HCT116 (cell line): ENCODE measurements around the gene AGAP5. TPM values are rescaled to one million over a fixed set of nuclear protein-coding genes. Genes with fewer than 3 reads are reported as not detected.
"Not testable (repeated sequence)": the region's sequence is repeated elsewhere in the genome, so short reads cannot be mapped to it uniquely, and the experiment has no call there.

Source experiments
- ATAC-seq: fragments of 200-7000 bp; cut with Tn5 transposase; 2 replicates; pipeline ENCODE4 v1.9.1; 2020; ENCODE audit warnings: mild to moderate bottlenecking, moderate library complexity
- BruUV-seq: library from RNA; stranded (reverse); fragments of 400-500 nt; replicated peaks from 2 replicates; lab custom pipeline; 2021; lab: Mats Ljungman, UMichigan
- CTCF ChIA-PET: fragments of 300-600 bp; sonication (Branson Sonifier 250); formaldehyde crosslinking; loops from one replicate; lab custom pipeline; 2021; ENCODE audit warnings: antibody characterized with exemption; lab: Charles Lee
- POLR2A ChIA-PET: fragments of 300-600, 350-600 bp; sonication (Branson Sonifier 250); formaldehyde crosslinking; loops from one replicate; lab custom pipeline; 2021; ENCODE audit warnings: antibody characterized with exemption; lab: Charles Lee
- RAD21 ChIA-PET, 2 experiments: fragments of 300-600 bp; sonication (Branson Sonifier 250); formaldehyde crosslinking; loops; one replicate each; lab custom pipeline; 2023; ENCODE audit warnings: low total read pairs in 2 of 2; ENCODE audit not compliant: uncharacterized antibody in 2 of 2, unreplicated experiment in 2 of 2, low non-redundant PET in 1 of 2; lab: Charles Lee
- DNase-seq: peaks from one replicate; pipeline ENCODE4 v3.0.0-alpha.2; 2010; ENCODE audit warnings: low read depth, low spot score
- H2AFZ ChIP-seq: fragments of 200-600 bp; shearing (Covaris generic), sonication (generic); 2 replicates; pipeline ENCODE4 v1.6.1; 2017; ENCODE audit warnings: low read depth, mixed run types, mixed read lengths, antibody characterized with exemption, low read length; ENCODE audit not compliant: poor library complexity, severe bottlenecking
- H3K27ac ChIP-seq: 2 replicates; pipeline ENCODE4 v1.5.1; 2012; ENCODE audit warnings: low read depth, low read length
- H3K27me3 ChIP-seq: fragments of 200-600 bp; sonication (generic); 2 replicates; pipeline ENCODE4 v1.6.1; 2016; ENCODE audit warnings: mixed run types, low read length, mixed read lengths; ENCODE audit not compliant: insufficient read depth
- H3K36me3 ChIP-seq, 2 experiments: fragments of 200-500 bp in 1 of 2; fragments of 200-600 bp in 1 of 2; sonication (Bioruptor generic) in 1 of 2; sonication (generic) in 1 of 2; 2 replicates each; pipeline versions ENCODE4 v1.5.1 to v1.6.1; 2014 to 2016; ENCODE audit warnings: low read length in 2 of 2, inconsistent platforms in 1 of 2, mixed read lengths in 1 of 2, mixed run types in 1 of 2; ENCODE audit not compliant: insufficient read depth in 2 of 2, control insufficient read depth in 1 of 2
- H3K4me1 ChIP-seq, 2 experiments: fragments of 200-600 bp in 1 of 2; sonication (generic) in 1 of 2; 2 replicates each; pipeline versions ENCODE4 v1.5.1 to v1.6.1; 2012 to 2017; ENCODE audit warnings: low read length in 2 of 2, inconsistent platforms in 1 of 2, mild to moderate bottlenecking in 1 of 2, mixed read lengths in 1 of 2, mixed run types in 1 of 2, moderate library complexity in 1 of 2; ENCODE audit not compliant: insufficient read depth in 2 of 2, control insufficient read depth in 1 of 2
- H3K4me2 ChIP-seq: fragments of 200-600 bp; sonication (generic); 2 replicates; pipeline ENCODE4 v1.6.1; 2017; ENCODE audit warnings: mixed run types, low read length, mixed read lengths
- H3K4me3 ChIP-seq, 2 experiments: fragments of 200-600 bp in 1 of 2; sonication (generic) in 1 of 2; replicated peaks in 1 of 2; 2 replicates each; pipeline ENCODE4 v1.5.1; 2011 to 2016; ENCODE audit warnings: low read length in 2 of 2, control low read depth in 1 of 2, low read depth in 1 of 2, mild to moderate bottlenecking in 1 of 2, mixed read lengths in 1 of 2, mixed run types in 1 of 2
- H3K79me2 ChIP-seq: fragments of 200-600 bp; sonication (generic); 2 replicates; pipeline ENCODE4 v1.6.1; 2017; ENCODE audit warnings: mild to moderate bottlenecking, mixed run types, low read length, moderate library complexity, mixed read lengths; ENCODE audit not compliant: insufficient read depth
- H3K9ac ChIP-seq: fragments of 200-600 bp; sonication (generic); 2 replicates; pipeline ENCODE4 v1.6.1; 2016; ENCODE audit warnings: low read length, mixed read lengths
- H3K9me2 ChIP-seq: fragments of 200-600 bp; sonication (generic), shearing (Covaris generic); 2 replicates; pipeline ENCODE4 v1.6.1; 2017; ENCODE audit warnings: mixed run types, mild to moderate bottlenecking, moderate library complexity; ENCODE audit not compliant: insufficient read depth
- H3K9me3 ChIP-seq, 2 experiments: fragments of 200-500 bp in 1 of 2; fragments of 200-600 bp in 1 of 2; sonication (Bioruptor generic) in 1 of 2; sonication (generic) in 1 of 2; 2 replicates each; pipeline ENCODE4 v1.6.1; 2014 to 2017; ENCODE audit warnings: low read length in 2 of 2, mixed read lengths in 2 of 2, inconsistent platforms in 1 of 2, low read depth in 1 of 2, mild to moderate bottlenecking in 1 of 2, mixed run types in 1 of 2, moderate library complexity in 1 of 2; ENCODE audit not compliant: control insufficient read depth in 1 of 2, insufficient read depth in 1 of 2
- H4K20me1 ChIP-seq: fragments of 200-600 bp; sonication (generic), shearing (Covaris generic); 2 replicates; pipeline ENCODE4 v1.6.1; 2017; ENCODE audit warnings: mixed run types, mild to moderate bottlenecking, moderate library complexity; ENCODE audit not compliant: insufficient read depth
- intact Hi-C: fragments of 100-400 bp; cut with micrococcal nuclease; formaldehyde crosslinking; loops from 2 replicates; pipeline ENCODE4 v1.10.0; 2022
- total RNA-seq: library from RNA; stranded (reverse); gene quantifications from one replicate; pipeline ENCODE4 v1.2.1, GENCODE V29; 2021; ENCODE audit not compliant: unreplicated experiment

Gene AGAP5
- total RNA-seq, 1 experiment from 2014 or later = 7.5 TPM

- H3K27ac ChIP-seq, H2AFZ ChIP-seq, ATAC-seq, intact Hi-C loops, H3K36me3 ChIP-seq, RAD21 ChIA-PET, BruUV-seq, H3K9ac ChIP-seq, H4K20me1 ChIP-seq, DNase-seq, H3K9me3 ChIP-seq, H3K4me3 ChIP-seq, H3K4me1 ChIP-seq, H3K27me3 ChIP-seq, CTCF ChIA-PET, H3K4me2 ChIP-seq, H3K79me2 ChIP-seq, POLR2A ChIA-PET, H3K9me2 ChIP-seq: not testable (repeated sequence)
These were observed 2.6 kb downstream of the AGAP5 start for GRCh38 chr10:73695302-73695701.

GRCh38 chr10:73690755-73691154 lies 7.2 kb downstream of the AGAP5 start:
- H3K4me2 ChIP-seq, H2AFZ ChIP-seq, H3K36me3 ChIP-seq, H3K9ac ChIP-seq, H3K79me2 ChIP-seq, H4K20me1 ChIP-seq, DNase-seq, ATAC-seq, RAD21 ChIA-PET, H3K27me3 ChIP-seq, H3K27ac ChIP-seq, BruUV-seq, H3K9me3 ChIP-seq, H3K9me2 ChIP-seq, POLR2A ChIA-PET, H3K4me3 ChIP-seq, CTCF ChIA-PET, H3K4me1 ChIP-seq, intact Hi-C loops: not testable (repeated sequence)

- CTCF ChIA-PET, BruUV-seq, RAD21 ChIA-PET, H3K79me2 ChIP-seq, H3K9me3 ChIP-seq, intact Hi-C loops, H3K27ac ChIP-seq, H3K36me3 ChIP-seq, POLR2A ChIA-PET, H2AFZ ChIP-seq, H3K9me2 ChIP-seq, ATAC-seq, H4K20me1 ChIP-seq, H3K4me3 ChIP-seq, H3K27me3 ChIP-seq, H3K9ac ChIP-seq, H3K4me2 ChIP-seq, H3K4me1 ChIP-seq, DNase-seq: not testable (repeated sequence)
These were observed 8.3 kb downstream of the AGAP5 start for GRCh38 chr10:73689596-73689995.

DNA sequence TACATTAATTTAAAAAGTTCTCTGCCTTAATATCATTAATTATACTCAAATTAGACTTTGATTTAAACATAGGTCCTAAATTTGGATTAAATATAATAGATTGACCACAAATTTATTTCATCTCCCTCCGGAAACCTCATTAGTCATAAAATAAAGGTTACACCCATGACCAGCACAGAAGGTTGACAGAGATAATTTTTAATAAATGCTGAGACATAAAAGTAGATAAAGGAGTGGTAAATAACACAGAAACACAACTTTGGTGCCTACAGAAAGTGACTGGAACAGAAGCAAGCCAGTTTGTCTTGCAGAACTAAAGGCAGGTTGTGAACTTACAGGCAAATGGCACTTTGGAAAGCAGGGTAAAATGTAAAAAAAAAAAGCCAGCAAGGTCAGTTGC lies 10.3 kb downstream of the AGAP5 start:
- DNase-seq, BruUV-seq, intact Hi-C loops, H3K79me2 ChIP-seq, H3K9me3 ChIP-seq, H4K20me1 ChIP-seq, RAD21 ChIA-PET, H3K36me3 ChIP-seq, ATAC-seq, H3K27me3 ChIP-seq, H3K9ac ChIP-seq, H3K4me1 ChIP-seq, H3K27ac ChIP-seq, H3K9me2 ChIP-seq, POLR2A ChIA-PET, H3K4me3 ChIP-seq, CTCF ChIA-PET, H2AFZ ChIP-seq, H3K4me2 ChIP-seq: not testable (repeated sequence)

DNA sequence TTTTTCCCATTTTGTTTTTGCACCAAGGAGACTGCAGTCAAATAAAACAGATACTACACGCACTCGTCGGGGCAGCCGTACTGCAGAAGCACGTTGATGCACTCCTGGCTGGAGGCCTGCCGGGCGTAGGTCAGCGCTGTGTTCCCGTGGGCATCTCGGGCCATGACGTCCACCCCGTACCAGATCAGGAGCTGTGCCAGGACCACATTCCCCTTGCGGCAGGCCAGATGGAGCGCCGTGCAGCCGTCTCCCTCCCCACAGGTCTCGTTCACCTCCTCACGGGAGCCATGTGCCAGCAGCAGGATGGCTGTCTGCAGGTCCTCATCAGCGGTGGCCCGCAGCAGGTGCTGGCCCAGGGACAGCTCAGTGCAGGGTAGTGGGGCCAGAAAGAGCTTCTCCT lies 23.4 kb downstream of the AGAP5 start:
- H3K9ac ChIP-seq, H3K4me2 ChIP-seq, H4K20me1 ChIP-seq, RAD21 ChIA-PET, CTCF ChIA-PET, POLR2A ChIA-PET, DNase-seq, H3K9me3 ChIP-seq, H3K79me2 ChIP-seq, H3K4me1 ChIP-seq, ATAC-seq, H3K9me2 ChIP-seq, H2AFZ ChIP-seq, H3K36me3 ChIP-seq, H3K27me3 ChIP-seq, intact Hi-C loops, H3K4me3 ChIP-seq, BruUV-seq, H3K27ac ChIP-seq: not testable (repeated sequence)
